Naive thymus-derived CD4-positive, alpha-beta T cell (primary cell): Measurements from ENCODE around the gene SEL1L. TPM values are rescaled to one million over a fixed set of nuclear protein-coding genes. Genes with fewer than 3 reads are reported as not detected.

Experiments used
- ATAC-seq: fragments of 150-1000 bp; cut with Tn5 transposase; 2 replicates; pipeline ENCODE4 v1.10.0; 2021; ENCODE audit warnings: mild to moderate bottlenecking, moderate library complexity
- CTCF ChIA-PET: fragments of 350-600 bp; sonication (Branson Sonifier 250); formaldehyde crosslinking; loops from one replicate; lab custom pipeline; 2021; ENCODE audit warnings: antibody characterized with exemption; lab: Charles Lee
- POLR2A ChIA-PET: fragments of 350-600 bp; sonication (Branson Sonifier 250); formaldehyde crosslinking; loops from one replicate; lab custom pipeline; 2021; ENCODE audit warnings: antibody characterized with exemption, inconsistent platforms; lab: Charles Lee
- DNase-seq, 9 donors: peaks; one replicate each; pipeline versions ENCODE4 v3.0.0 to v3.0.0-alpha.2; 2020 to 2022; ENCODE audit warnings: mixed read lengths in 1 of 9
- H3K27ac ChIP-seq: one replicate; pipeline ENCODE4 v1.7.0; 2013; ENCODE audit warnings: mild to moderate bottlenecking, low read depth, low read length, moderate library complexity
- H3K27me3 ChIP-seq, 2 donors: one replicate each; pipeline ENCODE4 v1.7.0; 2013; ENCODE audit warnings: low read length in 2 of 2, mild to moderate bottlenecking in 2 of 2, moderate library complexity in 2 of 2; ENCODE audit not compliant: control insufficient read depth in 2 of 2, insufficient read depth in 2 of 2
- H3K36me3 ChIP-seq, 3 experiments: 1 replicate in 2 of 3; 2 replicates in 1 of 3; pipeline ENCODE4 v1.7.0; 2013; ENCODE audit warnings: low read length in 3 of 3, mild to moderate bottlenecking in 3 of 3, moderate library complexity in 1 of 3; ENCODE audit not compliant: insufficient read depth in 3 of 3, control insufficient read depth in 2 of 3
- H3K4me1 ChIP-seq, 2 donors: one replicate each; pipeline ENCODE4 v1.7.0; 2013; ENCODE audit warnings: low read length in 2 of 2, mild to moderate bottlenecking in 2 of 2, moderate library complexity in 1 of 2; ENCODE audit not compliant: control insufficient read depth in 2 of 2, insufficient read depth in 2 of 2
- H3K4me3 ChIP-seq: 2 replicates; pipeline ENCODE4 v1.7.0; 2013; ENCODE audit warnings: mild to moderate bottlenecking, low read length
- H3K9me3 ChIP-seq, 3 experiments: 1 replicate in 2 of 3; 2 replicates in 1 of 3; pipeline ENCODE4 v1.7.0; 2013; ENCODE audit warnings: low read length in 3 of 3; ENCODE audit not compliant: control insufficient read depth in 2 of 3
- H3K27ac Mint-ChIP-seq, 9 donors: one replicate each; pipeline ENCODE4 v1.8.0; 2020 to 2022; ENCODE audit warnings: mixed read lengths in 9 of 9, mild to moderate bottlenecking in 8 of 9, moderate library complexity in 5 of 9, inconsistent platforms in 2 of 9
- H3K27me3 Mint-ChIP-seq, 5 donors: one replicate each; pipeline ENCODE4 v1.8.0; 2021 to 2022; ENCODE audit warnings: mixed read lengths in 5 of 5, mild to moderate bottlenecking in 1 of 5
- H3K36me3 Mint-ChIP-seq, 5 donors: one replicate each; pipeline ENCODE4 v1.8.0; 2020 to 2022; ENCODE audit warnings: mixed read lengths in 5 of 5, mild to moderate bottlenecking in 3 of 5, inconsistent platforms in 1 of 5
- H3K4me1 Mint-ChIP-seq, 7 donors: one replicate each; pipeline ENCODE4 v1.8.0; 2020 to 2022; ENCODE audit warnings: mixed read lengths in 7 of 7, mild to moderate bottlenecking in 3 of 7, inconsistent platforms in 1 of 7
- H3K4me3 Mint-ChIP-seq, 10 donors: one replicate each; pipeline ENCODE4 v1.8.0; 2020 to 2022; ENCODE audit warnings: mild to moderate bottlenecking in 10 of 10, mixed read lengths in 10 of 10, moderate library complexity in 6 of 10, inconsistent platforms in 2 of 10
- H3K9me3 Mint-ChIP-seq, 11 donors: one replicate each; pipeline ENCODE4 v1.8.0; 2020 to 2022; ENCODE audit warnings: mixed read lengths in 11 of 11, mild to moderate bottlenecking in 4 of 11, inconsistent platforms in 1 of 11, moderate library complexity in 1 of 11
- intact Hi-C, 2 donors: fragments of 100-400 bp; cut with micrococcal nuclease; formaldehyde crosslinking; loops; one replicate each; pipeline ENCODE4 v1.15.1; 2023
- polyA plus RNA-seq, 2 donors: library from polyadenylated mRNA; unstranded; fragments of 300-500 nt; fragmentation: Illumina TruSeq; gene quantifications; one replicate each; pipeline ENCODE4 v1.2.3, GENCODE V29; 2021
- total RNA-seq, 6 experiments: library from RNA in 5 of 6; stranded (reverse) in 5 of 6; gene quantifications; 1 replicate in 5 of 6; 2 replicates in 1 of 6; pipeline ENCODE4 v1.2.3 and lab custom pipeline; 2021 to 2026

Gene SEL1L
- total and polyA plus RNA-seq, 7 experiments from 2014 or later: 15.4 to 72.2 (median 47.3) TPM

GRCh38 chr14:81485372-81485771 is 48.3 kb downstream of the SEL1L start:
- Histone ChIP-seq H3K4me1 (no peaks in the 10 kb centered on the region), H3K27me3 (no peaks in the 10 kb centered on the region), H3K4me3 (no peak overlapping the region), H3K9me3 (no peaks in the 10 kb centered on the region), H3K36me3 (peaks cover 12 to 72% (median 12%) of the 10 kb centered on the region in 3 experiments), H3K27ac (no peak overlapping the region)
- no peak for DNase-seq
- peaks cover 0 to 12% (median 0%) of the 10 kb centered on the region in 7 donors for H3K4me1 Mint-ChIP-seq
- H3K4me3 Mint-ChIP-seq: peak overlapping the region in 1 of 10 donors; percentile 5
- ChIA-PET CTCF (no interaction called here), POLR2A (no interaction called here)
- H3K36me3 Mint-ChIP-seq: peaks cover 19 to 47% (median 38%) of the 10 kb centered on the region in 5 donors
- H3K27ac Mint-ChIP-seq: peak overlapping the region in 5 of 9 donors; percentile 20 to 72 (median 40)
- H3K9me3 Mint-ChIP-seq: no peaks in the 10 kb centered on the region
- peak; percentile 51 for ATAC-seq
- H3K27me3 Mint-ChIP-seq: no peaks in the 10 kb centered on the region
- intact Hi-C loops: no loop called here

- no peak for DNase-seq
- Mint-ChIP-seq H3K4me3 (no peak overlapping the region), H3K27ac (peak overlapping the region in 1 of 9 donors; percentile 4), H3K27me3 (no peaks in the 10 kb centered on the region), H3K9me3 (no peaks in the 10 kb centered on the region), H3K36me3 (peaks cover 19 to 49% (median 34%) of the 10 kb centered on the region in 5 donors), H3K4me1 (peaks cover 0 to 12% (median 0%) of the 10 kb centered on the region in 7 donors)
- H3K4me3 ChIP-seq: no peak overlapping the region
- no peak overlapping the region for H3K27ac ChIP-seq
- ATAC-seq: no peak
- H3K36me3 ChIP-seq: peaks cover 3 to 74% (median 12%) of the 10 kb centered on the region in 3 experiments
- CTCF ChIA-PET: interaction anchor here (0.6 to 1.0 kb wide), 2 partner anchors 11 to 20 kb away, joined by 3 read pairs; no protein-coding TSS in a partner anchor
- no peaks in the 10 kb centered on the region for H3K27me3 ChIP-seq
- intact Hi-C loops: no loop called here
- H3K9me3 ChIP-seq: no peaks in the 10 kb centered on the region
- POLR2A ChIA-PET: interaction anchor here (1.1 kb wide), 1 partner anchor 265 kb away, joined by 3 read pairs; no protein-coding TSS in a partner anchor
- peaks cover 0 to 4% of the 10 kb centered on the region in 2 donors for H3K4me1 ChIP-seq
Observed at GRCh38 chr14:81484120-81484519, 49.5 kb downstream of the SEL1L start.

GRCh38 chr14:81480741-81481140 is 52.9 kb downstream of the SEL1L start:
- H3K27ac Mint-ChIP-seq: peak overlapping the region in 2 of 9 donors; percentile 2 to 38
- ATAC-seq: peak; percentile 67
- Histone ChIP-seq H3K27ac (no peak overlapping the region), H3K9me3 (no peaks in the 10 kb centered on the region), H3K27me3 (no peaks in the 10 kb centered on the region), H3K4me3 (no peak overlapping the region), H3K36me3 (peaks cover 4 to 73% (median 10%) of the 10 kb centered on the region in 3 experiments), H3K4me1 (peaks cover 0 to 4% of the 10 kb centered on the region in 2 donors)
- H3K36me3 Mint-ChIP-seq: peaks cover 4 to 50% (median 29%) of the 10 kb centered on the region in 5 donors
- DNase-seq: no peak
- no peaks in the 10 kb centered on the region for H3K27me3 Mint-ChIP-seq
- peaks cover 0 to 9% (median 4%) of the 10 kb centered on the region in 7 donors for H3K4me1 Mint-ChIP-seq
- intact Hi-C loops: no loop called here
- ChIA-PET CTCF (no interaction called here), POLR2A (no interaction called here)
- H3K4me3 Mint-ChIP-seq: no peak overlapping the region
- H3K9me3 Mint-ChIP-seq: no peaks in the 10 kb centered on the region

- POLR2A ChIA-PET: no interaction called here
- Mint-ChIP-seq H3K4me1 (peaks cover 14 to 29% (median 23%) of the 10 kb centered on the region in 7 donors), H3K36me3 (peaks cover 4 to 55% (median 20%) of the 10 kb centered on the region in 5 donors), H3K4me3 (no peak overlapping the region), H3K27me3 (no peaks in the 10 kb centered on the region), H3K9me3 (no peaks in the 10 kb centered on the region), H3K27ac (peak overlapping the region in 2 of 9 donors; percentile 33 to 48)
- Histone ChIP-seq H3K36me3 (peaks cover 0 to 52% (median 10%) of the 10 kb centered on the region in 3 experiments), H3K9me3 (no peaks in the 10 kb centered on the region), H3K27ac (no peak overlapping the region), H3K27me3 (no peaks in the 10 kb centered on the region), H3K4me3 (no peak overlapping the region), H3K4me1 (peaks cover 12 to 14% of the 10 kb centered on the region in 2 donors)
- CTCF ChIA-PET: no interaction called here
- ATAC-seq: no peak
- no peak for DNase-seq
- intact Hi-C loops: no loop called here
Observed at GRCh38 chr14:81478446-81478845, 55.2 kb downstream of the SEL1L start.

- Mint-ChIP-seq H3K9me3 (no peaks in the 10 kb centered on the region), H3K4me3 (no peak overlapping the region), H3K4me1 (peaks cover 19 to 38% (median 32%) of the 10 kb centered on the region in 7 donors), H3K36me3 (peaks cover 4 to 52% (median 20%) of the 10 kb centered on the region in 5 donors), H3K27me3 (no peaks in the 10 kb centered on the region), H3K27ac (peak overlapping the region in 5 of 9 donors; percentile 2 to 72 (median 36))
- DNase-seq (no peak), ATAC-seq (no peak)
- ChIA-PET CTCF (no interaction called here), POLR2A (no interaction called here)
- H3K27ac ChIP-seq: no peak overlapping the region
- H3K9me3 ChIP-seq: no peaks in the 10 kb centered on the region
- H3K4me3 ChIP-seq: no peak overlapping the region
- intact Hi-C loops: no loop called here
- peaks cover 12 to 14% of the 10 kb centered on the region in 2 donors for H3K4me1 ChIP-seq
- no peaks in the 10 kb centered on the region for H3K27me3 ChIP-seq
- peaks cover 0 to 48% (median 10%) of the 10 kb centered on the region in 3 experiments for H3K36me3 ChIP-seq
Observed at GRCh38 chr14:81476816-81477215, 56.8 kb downstream of the SEL1L start.

GRCh38 chr14:81474685-81475324 is 58.8 kb downstream of the SEL1L start:
- H3K36me3 Mint-ChIP-seq: peaks cover 0 to 43% (median 14%) of the 10 kb centered on the region in 5 donors
- H3K27ac Mint-ChIP-seq: peak overlapping the region; percentile 84 to 97 (median 91)
- H3K9me3 Mint-ChIP-seq: no peaks in the 10 kb centered on the region
- Histone ChIP-seq H3K36me3 (peaks cover 0 to 38% (median 10%) of the 10 kb centered on the region in 3 experiments), H3K4me3 (no peak overlapping the region), H3K27me3 (no peaks in the 10 kb centered on the region), H3K27ac (peak overlapping the region; percentile 68), H3K9me3 (no peaks in the 10 kb centered on the region), H3K4me1 (peaks cover 10 to 14% of the 10 kb centered on the region in 2 donors)
- intact Hi-C loops: loop anchor here (1.0 to 5.0 kb wide), 4 partner anchors 11 to 256 kb away; partner anchors contain the start of gene SEL1L (in 1 of the 2)
- peaks cover 19 to 58% (median 38%) of the 10 kb centered on the region in 7 donors for H3K4me1 Mint-ChIP-seq
- ChIA-PET CTCF (no interaction called here), POLR2A (no interaction called here)
- H3K27me3 Mint-ChIP-seq: no peaks in the 10 kb centered on the region
- H3K4me3 Mint-ChIP-seq: peak overlapping the region in 9 of 10 donors; percentile 59 to 89 (median 75)
- ATAC-seq (peak; percentile 41), DNase-seq (peak in 1 of 9 donors; percentile 7)
